GM12872 (cell line): ENCODE results near the gene PIEZO1.
A peak's percentile ranks its signal among the peaks of the same experiment; 100 is the strongest.

Source experiments
- TF ChIP-seq, protein P1 (sequence below): IDR thresholded peaks from 3 replicates; pipeline ENCODE4 v1.5.1; 2011; ENCODE audit warnings: low read depth, mild to moderate bottlenecking, low read length, moderate library complexity; ENCODE audit not compliant: insufficient read depth

Gene PIEZO1, protein sequence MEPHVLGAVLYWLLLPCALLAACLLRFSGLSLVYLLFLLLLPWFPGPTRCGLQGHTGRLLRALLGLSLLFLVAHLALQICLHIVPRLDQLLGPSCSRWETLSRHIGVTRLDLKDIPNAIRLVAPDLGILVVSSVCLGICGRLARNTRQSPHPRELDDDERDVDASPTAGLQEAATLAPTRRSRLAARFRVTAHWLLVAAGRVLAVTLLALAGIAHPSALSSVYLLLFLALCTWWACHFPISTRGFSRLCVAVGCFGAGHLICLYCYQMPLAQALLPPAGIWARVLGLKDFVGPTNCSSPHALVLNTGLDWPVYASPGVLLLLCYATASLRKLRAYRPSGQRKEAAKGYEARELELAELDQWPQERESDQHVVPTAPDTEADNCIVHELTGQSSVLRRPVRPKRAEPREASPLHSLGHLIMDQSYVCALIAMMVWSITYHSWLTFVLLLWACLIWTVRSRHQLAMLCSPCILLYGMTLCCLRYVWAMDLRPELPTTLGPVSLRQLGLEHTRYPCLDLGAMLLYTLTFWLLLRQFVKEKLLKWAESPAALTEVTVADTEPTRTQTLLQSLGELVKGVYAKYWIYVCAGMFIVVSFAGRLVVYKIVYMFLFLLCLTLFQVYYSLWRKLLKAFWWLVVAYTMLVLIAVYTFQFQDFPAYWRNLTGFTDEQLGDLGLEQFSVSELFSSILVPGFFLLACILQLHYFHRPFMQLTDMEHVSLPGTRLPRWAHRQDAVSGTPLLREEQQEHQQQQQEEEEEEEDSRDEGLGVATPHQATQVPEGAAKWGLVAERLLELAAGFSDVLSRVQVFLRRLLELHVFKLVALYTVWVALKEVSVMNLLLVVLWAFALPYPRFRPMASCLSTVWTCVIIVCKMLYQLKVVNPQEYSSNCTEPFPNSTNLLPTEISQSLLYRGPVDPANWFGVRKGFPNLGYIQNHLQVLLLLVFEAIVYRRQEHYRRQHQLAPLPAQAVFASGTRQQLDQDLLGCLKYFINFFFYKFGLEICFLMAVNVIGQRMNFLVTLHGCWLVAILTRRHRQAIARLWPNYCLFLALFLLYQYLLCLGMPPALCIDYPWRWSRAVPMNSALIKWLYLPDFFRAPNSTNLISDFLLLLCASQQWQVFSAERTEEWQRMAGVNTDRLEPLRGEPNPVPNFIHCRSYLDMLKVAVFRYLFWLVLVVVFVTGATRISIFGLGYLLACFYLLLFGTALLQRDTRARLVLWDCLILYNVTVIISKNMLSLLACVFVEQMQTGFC (N-terminal part only)

DNA sequence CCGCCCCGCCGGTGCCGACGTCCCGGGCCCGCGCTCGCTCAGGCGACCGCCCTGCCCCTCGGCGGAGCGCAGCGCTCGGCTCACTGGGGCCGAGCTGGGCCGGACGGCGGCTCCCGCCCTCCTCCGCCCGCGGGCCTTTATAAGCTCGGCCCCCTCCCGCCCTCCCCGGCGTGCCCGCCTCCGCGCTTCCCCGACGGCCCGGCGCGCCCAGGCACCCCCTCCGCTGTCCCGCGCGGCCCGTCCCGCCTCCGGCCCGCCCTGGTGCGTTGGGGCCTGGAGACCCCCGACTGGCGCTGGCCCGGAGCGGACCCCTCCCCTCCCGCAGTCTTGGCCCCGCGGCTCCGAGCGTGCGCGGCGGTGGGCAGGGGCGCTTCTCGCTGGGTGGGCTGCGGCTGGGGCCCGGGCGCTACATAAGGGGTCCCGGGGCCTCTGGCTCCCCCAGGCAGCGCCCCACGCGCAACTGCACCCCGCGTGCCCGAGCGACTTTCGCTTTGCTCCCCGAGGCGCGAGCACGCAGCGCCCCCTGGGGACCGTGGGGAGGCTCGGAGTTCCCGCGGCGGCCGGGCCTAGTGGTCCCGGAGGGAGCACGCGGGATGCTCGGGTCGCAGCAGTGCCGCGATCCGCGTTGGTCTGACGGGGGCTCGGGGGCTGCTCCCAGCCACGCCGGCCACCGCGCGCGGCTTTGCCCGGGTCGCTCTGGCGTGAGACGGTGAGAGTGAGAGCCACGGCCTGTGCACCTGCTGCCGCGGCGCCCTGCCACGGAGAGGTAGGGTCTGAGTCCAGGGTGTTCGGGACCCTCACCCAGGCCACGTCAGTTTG lies at the start of gene PIEZO1:
Gene PIEZO1 (minus strand): TSS at position 115 of the 819 bp plus-strand sequence. CDS start 256 bp downstream, outside the sequence.
- TF ChIP-seq, protein P1, sequence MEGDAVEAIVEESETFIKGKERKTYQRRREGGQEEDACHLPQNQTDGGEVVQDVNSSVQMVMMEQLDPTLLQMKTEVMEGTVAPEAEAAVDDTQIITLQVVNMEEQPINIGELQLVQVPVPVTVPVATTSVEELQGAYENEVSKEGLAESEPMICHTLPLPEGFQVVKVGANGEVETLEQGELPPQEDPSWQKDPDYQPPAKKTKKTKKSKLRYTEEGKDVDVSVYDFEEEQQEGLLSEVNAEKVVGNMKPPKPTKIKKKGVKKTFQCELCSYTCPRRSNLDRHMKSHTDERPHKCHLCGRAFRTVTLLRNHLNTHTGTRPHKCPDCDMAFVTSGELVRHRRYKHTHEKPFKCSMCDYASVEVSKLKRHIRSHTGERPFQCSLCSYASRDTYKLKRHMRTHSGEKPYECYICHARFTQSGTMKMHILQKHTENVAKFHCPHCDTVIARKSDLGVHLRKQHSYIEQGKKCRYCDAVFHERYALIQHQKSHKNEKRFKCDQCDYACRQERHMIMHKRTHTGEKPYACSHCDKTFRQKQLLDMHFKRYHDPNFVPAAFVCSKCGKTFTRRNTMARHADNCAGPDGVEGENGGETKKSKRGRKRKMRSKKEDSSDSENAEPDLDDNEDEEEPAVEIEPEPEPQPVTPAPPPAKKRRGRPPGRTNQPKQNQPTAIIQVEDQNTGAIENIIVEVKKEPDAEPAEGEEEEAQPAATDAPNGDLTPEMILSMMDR: peak; percentile 83

DNA sequence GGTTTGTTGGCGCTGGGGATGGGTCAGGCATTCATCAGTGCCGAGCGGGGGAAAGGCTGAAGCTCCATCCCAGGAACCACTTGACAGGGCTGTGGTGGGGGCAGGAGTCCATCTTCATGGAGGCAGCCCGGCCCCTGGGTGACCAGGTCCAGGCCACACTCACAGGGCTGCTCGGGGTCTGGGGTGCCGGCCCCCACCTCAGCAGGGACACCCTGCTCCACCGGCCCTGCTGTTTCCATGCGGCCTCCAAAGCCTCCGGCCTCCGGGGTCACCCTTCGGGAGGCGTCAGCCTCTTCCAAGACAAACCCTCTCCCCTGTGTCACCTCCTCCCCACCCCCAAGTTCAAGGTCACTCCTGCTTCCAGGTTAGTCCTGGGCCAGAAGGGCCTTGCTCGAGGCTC lies 49.6 kb upstream of the PIEZO1 start:
- TF ChIP-seq, protein P1: no peak

DNA sequence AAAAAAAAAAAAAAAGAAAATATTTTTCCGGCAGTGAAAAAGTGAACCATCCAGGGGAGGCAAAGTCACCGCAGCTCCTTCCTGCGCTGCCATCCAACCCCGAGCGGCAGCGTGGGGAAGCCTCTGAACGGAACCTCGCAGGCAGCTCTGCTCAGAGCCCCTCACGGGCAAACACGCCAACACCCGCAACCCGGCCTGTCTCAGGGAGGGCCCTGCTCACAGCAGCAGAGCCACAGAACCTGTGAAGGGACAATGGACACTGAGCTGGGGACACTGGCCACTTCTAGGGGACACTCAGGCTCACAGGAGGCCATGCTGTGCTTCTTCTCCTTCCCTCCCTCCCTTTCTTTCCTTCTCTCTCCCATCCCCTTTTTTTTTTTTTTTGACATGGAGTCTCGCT lies 48.1 kb upstream of the PIEZO1 start:
- TF ChIP-seq, protein P1: no peak

DNA sequence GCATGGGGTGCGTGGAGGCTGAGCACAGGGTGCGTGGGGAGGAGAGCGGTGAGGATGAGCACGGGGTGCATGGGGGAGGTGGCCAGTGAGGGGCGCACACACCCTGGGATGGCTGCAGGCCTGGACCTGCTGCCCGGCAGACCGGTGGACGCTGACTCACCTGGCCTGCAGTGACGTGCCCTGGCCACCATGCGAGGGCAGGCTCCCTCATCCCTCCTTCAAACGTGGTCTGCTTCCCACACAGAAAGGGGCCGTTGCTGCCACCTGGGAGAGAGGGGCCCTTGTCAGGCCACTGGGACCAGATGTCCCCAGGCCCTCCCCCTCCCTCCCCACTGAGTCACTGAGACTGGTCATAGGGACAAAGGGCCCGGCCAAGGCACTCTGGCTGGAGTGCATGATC lies 46.8 kb upstream of the PIEZO1 start:
- TF ChIP-seq, protein P1: no peak

DNA sequence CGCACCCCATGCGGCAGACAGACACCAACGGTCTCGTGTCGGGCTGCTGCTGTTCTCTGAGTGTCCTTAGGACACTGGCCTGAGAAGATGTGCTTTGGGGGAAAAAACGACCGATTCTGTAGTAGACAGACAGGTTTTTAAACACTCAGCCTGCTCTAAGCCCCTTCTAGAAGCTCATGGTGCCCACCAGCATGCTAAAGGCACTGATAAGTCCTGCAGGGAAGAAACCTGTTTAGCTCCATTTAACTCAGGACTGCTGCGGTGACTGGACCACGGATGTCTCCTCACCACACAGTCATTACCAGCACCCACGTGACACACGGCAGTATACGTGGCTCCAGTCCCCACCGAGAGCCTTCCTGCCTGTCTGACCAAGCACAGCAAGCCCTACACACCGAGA lies 45.8 kb upstream of the PIEZO1 start:
- TF ChIP-seq, protein P1: no peak

DNA sequence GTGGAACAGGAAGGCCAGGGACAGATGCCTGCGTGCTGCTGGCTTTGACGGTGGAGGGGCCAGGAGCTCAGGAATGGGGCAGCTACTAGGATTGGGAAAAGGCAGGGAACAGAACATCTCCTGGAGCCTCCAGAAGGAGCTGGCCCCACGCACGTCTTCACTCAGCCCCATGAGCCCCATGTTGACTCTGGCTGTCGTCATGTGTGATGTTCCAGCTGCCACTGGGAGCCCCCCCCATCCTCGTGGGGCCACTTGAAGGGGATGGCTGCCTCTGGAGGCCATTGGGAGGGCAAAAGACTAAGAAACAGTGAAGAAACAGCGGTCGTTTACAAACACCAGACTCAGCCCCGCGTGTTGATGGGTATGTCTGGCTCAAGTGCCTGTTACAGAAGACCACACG lies 45.2 kb upstream of the PIEZO1 start:
- TF ChIP-seq, protein P1: no peak
